Keratinocyte (primary cell): ENCODE data around the gene RALY. TPM values are rescaled to one million over a fixed set of nuclear protein-coding genes. Genes with fewer than 3 reads are reported as not detected.

ENCODE experiments used
- DNase-seq: peaks from one replicate; pipeline ENCODE4 v3.0.0-alpha.2; 2011; ENCODE audit warnings: low read depth, missing footprints, low spot score
- FAIRE-seq: peaks from 2 replicates; lab custom pipeline; 2011; peaks lifted over from hg19 to GRCh38; lab: Jason Lieb, UNC
- H2AFZ ChIP-seq: 2 replicates; pipeline ENCODE4 v1.6.0; 2012; ENCODE audit warnings: low read length, control low read depth, inconsistent platforms; ENCODE audit not compliant: control insufficient read depth
- H3K27ac ChIP-seq: 2 replicates; pipeline ENCODE4 v1.5.1; 2011; ENCODE audit warnings: low read length; ENCODE audit not compliant: control insufficient read depth, insufficient read depth
- H3K27me3 ChIP-seq: 3 replicates; pipeline ENCODE4 v1.6.0; 2011; ENCODE audit warnings: low read length; ENCODE audit not compliant: control insufficient read depth, insufficient read depth; ENCODE audit errors: extremely low read depth
- H3K36me3 ChIP-seq, 2 experiments: 2 replicates in 1 of 2; 3 replicates in 1 of 2; pipeline ENCODE4 v1.5.1; 2011; ENCODE audit warnings: low read length in 2 of 2, mild to moderate bottlenecking in 1 of 2; ENCODE audit not compliant: control insufficient read depth in 2 of 2, insufficient read depth in 2 of 2; ENCODE audit errors: extremely low read depth in 1 of 2
- H3K4me1 ChIP-seq: 3 replicates; pipeline ENCODE4 v1.5.1; 2011; ENCODE audit warnings: low read length; ENCODE audit not compliant: control insufficient read depth, insufficient read depth; ENCODE audit errors: extremely low read depth
- H3K4me2 ChIP-seq: 3 replicates; pipeline ENCODE4 v1.6.0; 2011; ENCODE audit warnings: low read depth, low read length; ENCODE audit not compliant: control insufficient read depth, insufficient read depth; ENCODE audit errors: extremely low read depth
- H3K4me3 ChIP-seq, 3 experiments: fragments of 200-600 bp in 1 of 3; sonication (generic) in 1 of 3; 2 replicates in 2 of 3; 3 replicates in 1 of 3; pipeline ENCODE4 v1.5.1; 2011 to 2016; ENCODE audit warnings: low read length in 3 of 3, mild to moderate bottlenecking in 3 of 3, control low read depth in 2 of 3, inconsistent platforms in 1 of 3, low read depth in 1 of 3, mixed read lengths in 1 of 3, mixed run types in 1 of 3, moderate library complexity in 1 of 3; ENCODE audit not compliant: control insufficient read depth in 2 of 3, insufficient read depth in 2 of 3; ENCODE audit errors: extremely low read depth in 1 of 3
- H3K79me2 ChIP-seq: 2 replicates; pipeline ENCODE4 v1.6.0; 2012; ENCODE audit warnings: low read length; ENCODE audit not compliant: control insufficient read depth, insufficient read depth
- H3K9ac ChIP-seq: 3 replicates; pipeline ENCODE4 v1.6.0; 2011; ENCODE audit warnings: low read length; ENCODE audit not compliant: control insufficient read depth, insufficient read depth; ENCODE audit errors: extremely low read depth
- H3K9me1 ChIP-seq: 3 replicates; pipeline ENCODE4 v1.6.0; 2011; ENCODE audit warnings: low read length; ENCODE audit not compliant: control insufficient read depth, insufficient read depth; ENCODE audit errors: extremely low read depth
- H3K9me3 ChIP-seq: 2 replicates; pipeline ENCODE4 v1.5.1; 2012; ENCODE audit warnings: low read depth, low read length; ENCODE audit not compliant: control insufficient read depth
- H4K20me1 ChIP-seq: 3 replicates; pipeline ENCODE4 v1.6.0; 2011; ENCODE audit warnings: low read length; ENCODE audit not compliant: control insufficient read depth, insufficient read depth; ENCODE audit errors: extremely low read depth
- CTCF ChIP-seq, 3 experiments: IDR thresholded peaks in 1 of 3; conservative IDR thresholded peaks in 1 of 3; optimal IDR thresholded peaks in 1 of 3; 2 replicates in 2 of 3; 3 replicates in 1 of 3; pipeline versions ENCODE3 to v1.5.1; 2011; ENCODE audit warnings: low read length in 3 of 3, mild to moderate bottlenecking in 3 of 3, moderate library complexity in 2 of 3, control low read depth in 1 of 3, inconsistent platforms in 1 of 3; ENCODE audit not compliant: insufficient read depth in 2 of 3; ENCODE audit errors: extremely low read depth in 1 of 3
- EZH2 ChIP-seq: IDR thresholded peaks from one replicate; pipeline ENCODE4 v1.6.1; 2012; ENCODE audit warnings: inconsistent platforms, mild to moderate bottlenecking, low read length, moderate library complexity
- dilution Hi-C: fragments of 300-500 bp; cut with MboI; formaldehyde crosslinking; loops from one replicate; pipeline ENCODE4 v1.7.0; 2020; ENCODE audit warnings: low sequenced_read_pairs; ENCODE audit not compliant: extremely low pct_ligation_motif_present
- polyA plus RNA-seq, 5 experiments: library from polyadenylated mRNA; depleted of rRNA in 3 of 5; stranded (reverse) in 3 of 5; stranded (forward) in 1 of 5; unstranded in 1 of 5; fragments of >200 nt; gene quantifications; 1 replicate in 1 of 5; 2 replicates in 3 of 5; 3 replicates in 1 of 5; pipeline versions ENCODE4 v1.2.1 to v1.2.3, GENCODE V29; 2011 to 2012; ENCODE audit warnings: missing spikeins in 2 of 5, low read depth in 1 of 5, low replicate concordance in 1 of 5

Gene RALY
- polyA plus RNA-seq, 1 donor (not counting 4 experiments of a cell fraction or from before 2014, with no cell fraction given): 118 TPM

- Histone ChIP-seq H3K27ac (no peak overlapping the region), H3K9ac (no peak overlapping the region), H3K4me2 (no peak overlapping the region), H3K36me3 (peaks cover 0 to 4% of the 10 kb centered on the region in 2 experiments), H3K4me1 (peaks cover 5% of the 10 kb centered on the region), H3K79me2 (peaks cover 95% of the 10 kb centered on the region), H3K4me3 (no peak overlapping the region), H4K20me1 (peaks cover 35% of the 10 kb centered on the region), H3K9me1 (peaks cover 6% of the 10 kb centered on the region), H3K9me3 (no peaks in the 10 kb centered on the region), H3K27me3 (no peaks in the 10 kb centered on the region), H2AFZ (no peak overlapping the region)
- FAIRE-seq (no peak), DNase-seq (no peak)
- dilution Hi-C loops: no loop called here
- TF ChIP-seq EZH2: no peak
- no peak for TF ChIP-seq CTCF (optimal IDR thresholded peaks at IDR 0.05 in 1 of 3, IDR thresholded peaks at IDR 0.05 in 1 of 3, conservative IDR thresholded peaks at IDR 0.05 in 1 of 3; ENCODE audit: extremely low read depth in 1 of 3, insufficient read depth in 2 of 3, low read length in 3 of 3)
Measured at GRCh38 chr20:34008477-34008876, 14.8 kb downstream of the RALY start.

GRCh38 chr20:34010405-34010931, 16.8 kb downstream of the RALY start:
- DNase-seq (no peak), FAIRE-seq (no peak)
- Histone ChIP-seq H4K20me1 (peaks cover 35% of the 10 kb centered on the region), H3K9ac (no peak overlapping the region), H2AFZ (no peak overlapping the region), H3K79me2 (peaks cover 93% of the 10 kb centered on the region), H3K9me1 (peaks cover 8% of the 10 kb centered on the region), H3K4me1 (peaks cover 12% of the 10 kb centered on the region), H3K27me3 (no peaks in the 10 kb centered on the region), H3K4me3 (no peak overlapping the region), H3K9me3 (no peaks in the 10 kb centered on the region), H3K27ac (no peak overlapping the region), H3K4me2 (no peak overlapping the region), H3K36me3 (peaks cover 0 to 4% of the 10 kb centered on the region in 2 experiments)
- dilution Hi-C loops: no loop called here
- TF ChIP-seq EZH2 (no peak), CTCF (optimal IDR thresholded peaks at IDR 0.05 in 1 of 3, IDR thresholded peaks at IDR 0.05 in 1 of 3, conservative IDR thresholded peaks at IDR 0.05 in 1 of 3; ENCODE audit: extremely low read depth in 1 of 3, insufficient read depth in 2 of 3, low read length in 3 of 3) (no peak)
